K562 treated with DMSO at 1 percent for 4 hours (cell line): ENCODE measurements around the gene HIGD2B. TPM values are rescaled to one million over a fixed set of nuclear protein-coding genes. Genes with fewer than 3 reads are reported as not detected.

Experiments
- total RNA-seq: library from RNA; unstranded; fragments of 300-600 nt; gene quantifications from 2 replicates; pipeline ENCODE4 v1.2.3, GENCODE V29; 2022; ENCODE audit not compliant: insufficient read depth

The HIGD2B gene, protein sequence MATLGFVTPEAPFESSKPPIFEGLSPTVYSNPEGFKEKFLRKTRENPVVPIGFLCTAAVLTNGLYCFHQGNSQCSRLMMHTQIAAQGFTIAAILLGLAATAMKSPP
- total RNA-seq = not detected in 2 replicates

DNA sequence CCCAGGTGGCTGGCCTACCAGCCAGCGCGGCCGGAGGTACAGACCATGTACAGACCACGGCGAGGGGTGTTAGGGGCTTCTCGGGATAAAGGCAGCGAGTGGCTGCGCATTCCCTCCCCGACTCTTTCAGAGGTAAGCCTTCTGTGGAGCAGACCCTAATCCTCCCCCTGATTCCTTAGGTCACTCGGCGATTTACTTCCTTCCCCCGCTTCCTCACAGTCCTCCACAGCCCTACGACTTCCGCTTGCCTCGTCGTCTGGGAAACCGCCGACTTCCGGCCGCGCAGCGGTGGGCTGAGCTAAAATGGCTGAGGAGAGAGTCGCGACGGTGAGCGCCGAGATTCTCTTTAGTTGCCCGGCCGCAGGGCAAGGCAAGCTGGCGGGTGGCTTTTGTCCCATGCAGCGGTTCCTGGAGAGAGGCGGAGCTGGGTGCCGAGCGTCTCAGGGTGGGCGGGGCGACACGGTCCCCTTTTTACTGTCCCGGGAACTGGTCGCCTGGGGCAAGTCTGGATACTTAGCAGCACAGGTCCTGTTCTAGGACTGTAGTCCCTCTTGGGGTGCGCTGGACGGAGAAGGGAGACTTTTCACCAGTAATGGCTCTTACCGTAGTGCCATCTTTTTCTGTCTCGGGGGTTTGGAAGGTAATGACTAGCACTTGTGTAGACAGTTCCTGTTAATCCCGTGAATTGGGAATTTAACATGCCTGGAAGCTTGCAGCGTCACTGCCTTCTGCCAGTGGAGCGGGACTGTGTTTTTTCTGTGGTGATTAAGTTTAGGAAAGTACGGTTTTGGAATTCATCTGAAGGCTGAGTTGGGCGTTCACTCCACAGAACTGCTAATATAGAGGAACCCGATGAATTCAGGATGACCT, at the start of gene HIGD2B, which contains the start of gene BBS4:
Gene HIGD2B (minus strand): TSS at position 258 of the 870 bp plus-strand sequence. CDS start 9,808 bp downstream, outside the sequence.
Gene BBS4 (plus strand): TSS at position 283 of the 870 bp plus-strand sequence. CDS start 21 bp downstream, at position 304.

DNA sequence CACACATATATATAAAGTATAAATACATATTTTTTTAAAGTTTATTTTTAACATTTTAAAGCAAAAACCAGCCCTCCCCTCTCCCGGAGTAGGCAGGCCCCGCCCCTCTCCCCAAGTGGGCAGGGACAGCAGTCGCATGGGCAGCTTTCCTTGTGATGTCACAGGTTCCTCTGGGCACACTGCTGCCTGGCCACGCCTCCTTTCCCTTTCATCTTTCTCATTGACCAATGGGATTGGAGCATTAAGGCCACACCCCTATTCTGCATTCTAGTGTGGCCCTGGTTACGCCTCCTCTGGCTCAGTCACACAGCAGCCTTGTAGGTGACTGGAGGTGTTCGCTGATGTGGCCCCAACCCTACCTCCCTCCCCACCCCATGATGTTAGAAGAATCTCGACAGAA, 31.6 kb downstream of the HIGD2B start, which contains the start of gene GOLGA6B:
Gene GOLGA6B (plus strand): TSS at position 301 of the 400 bp plus-strand sequence. CDS start 41 bp downstream, at position 342.

Other genes with a start within 250 kb of the HIGD2B start
- 20.0 and 40.7 TPM in 2 replicates for gene ARIH1, start 211.9 kb downstream of the HIGD2B start, total RNA-seq
- not detected in 2 replicates for gene GOLGA6B, start 31.5 kb downstream of the HIGD2B start, total RNA-seq
- gene BBS4, start within 50 bp of the HIGD2B start, total RNA-seq = 26.4 and 35.5 TPM in 2 replicates
- gene ADPGK, start 97.6 kb upstream of the HIGD2B start, total RNA-seq = 45.5 and 49.9 TPM in 2 replicates